Skeletal muscle satellite cell (primary cell): ENCODE data around the gene SORBS2.

Source experiments
- H3K27me3 ChIP-seq: 2 replicates; pipeline ENCODE4 v1.7.0; 2013; ENCODE audit warnings: low read length; ENCODE audit not compliant: control insufficient read depth, insufficient read depth
- H3K36me3 ChIP-seq: 2 replicates; pipeline ENCODE4 v1.7.0; 2013; ENCODE audit warnings: mild to moderate bottlenecking, control low read depth, low read length; ENCODE audit not compliant: insufficient read depth
- H3K4me1 ChIP-seq: 2 replicates; pipeline ENCODE4 v1.7.0; 2013; ENCODE audit warnings: low read length; ENCODE audit not compliant: control insufficient read depth, insufficient read depth
- H3K4me2 ChIP-seq: 2 replicates; pipeline ENCODE4 v1.7.0; 2013; ENCODE audit warnings: mild to moderate bottlenecking, low read length
- H3K4me3 ChIP-seq: 2 replicates; pipeline ENCODE4 v1.7.0; 2013; ENCODE audit warnings: low read length
- H3K9ac ChIP-seq: 2 replicates; pipeline ENCODE4 v1.7.0; 2013; ENCODE audit warnings: mild to moderate bottlenecking, low read depth, low read length, moderate library complexity
- H3K9me3 ChIP-seq: replicated peaks from 2 replicates; pipeline ENCODE4 v1.7.0; 2013; ENCODE audit warnings: mild to moderate bottlenecking, control low read depth, low read length

SORBS2 gene

DNA sequence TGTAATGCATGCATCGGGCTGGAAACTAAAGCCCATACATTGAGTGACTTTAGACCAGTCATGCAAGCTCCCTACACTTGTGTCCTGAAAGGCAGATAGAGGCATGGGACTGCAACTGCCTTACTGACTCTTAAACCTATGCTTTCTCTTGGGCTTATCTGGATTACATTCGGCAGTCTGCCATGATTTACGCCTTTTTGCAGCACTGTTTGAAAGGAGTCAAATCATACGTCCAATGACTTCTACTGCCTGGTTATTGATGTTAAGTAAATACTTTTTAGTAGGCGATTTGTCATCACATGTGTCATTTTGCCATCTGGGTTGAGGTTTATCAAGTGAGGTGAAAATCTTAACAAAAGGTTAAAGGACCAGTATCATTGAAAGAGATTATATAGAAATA is 31.5 kb downstream of the SORBS2 start:
- H3K4me2 ChIP-seq: no peak overlapping the region
- no peaks in the 10 kb centered on the region for H3K9me3 ChIP-seq
- H3K4me3 ChIP-seq: no peak overlapping the region
- no peak overlapping the region for H3K9ac ChIP-seq
- peaks cover 20% of the 10 kb centered on the region for H3K4me1 ChIP-seq
- H3K27me3 ChIP-seq: no peaks in the 10 kb centered on the region
- H3K36me3 ChIP-seq: no peaks in the 10 kb centered on the region

- Histone ChIP-seq H3K4me1 (peaks cover 29% of the 10 kb centered on the region), H3K36me3 (no peaks in the 10 kb centered on the region), H3K4me2 (no peak overlapping the region), H3K9ac (no peak overlapping the region), H3K4me3 (no peak overlapping the region), H3K9me3 (no peaks in the 10 kb centered on the region), H3K27me3 (no peaks in the 10 kb centered on the region)
Observed at GRCh38 chr4:185779517-185779916, 32.5 kb downstream of the SORBS2 start.

- no peak overlapping the region for H3K9ac ChIP-seq
- no peaks in the 10 kb centered on the region for H3K27me3 ChIP-seq
- H3K9me3 ChIP-seq: no peaks in the 10 kb centered on the region
- H3K4me2 ChIP-seq: no peak overlapping the region
- H3K36me3 ChIP-seq: no peaks in the 10 kb centered on the region
- H3K4me3 ChIP-seq: no peak overlapping the region
- peaks cover 37% of the 10 kb centered on the region for H3K4me1 ChIP-seq
Observed at GRCh38 chr4:185778307-185778706, 33.7 kb downstream of the SORBS2 start.

- peak overlapping the region; percentile 73 for H3K4me2 ChIP-seq
- no peak overlapping the region for H3K4me3 ChIP-seq
- H3K4me1 ChIP-seq: peaks cover 50% of the 10 kb centered on the region
- H3K9me3 ChIP-seq: no peaks in the 10 kb centered on the region
- no peaks in the 10 kb centered on the region for H3K36me3 ChIP-seq
- no peak overlapping the region for H3K9ac ChIP-seq
- no peaks in the 10 kb centered on the region for H3K27me3 ChIP-seq
Observed at GRCh38 chr4:185775792-185776555, 36.0 kb downstream of the SORBS2 start.

DNA sequence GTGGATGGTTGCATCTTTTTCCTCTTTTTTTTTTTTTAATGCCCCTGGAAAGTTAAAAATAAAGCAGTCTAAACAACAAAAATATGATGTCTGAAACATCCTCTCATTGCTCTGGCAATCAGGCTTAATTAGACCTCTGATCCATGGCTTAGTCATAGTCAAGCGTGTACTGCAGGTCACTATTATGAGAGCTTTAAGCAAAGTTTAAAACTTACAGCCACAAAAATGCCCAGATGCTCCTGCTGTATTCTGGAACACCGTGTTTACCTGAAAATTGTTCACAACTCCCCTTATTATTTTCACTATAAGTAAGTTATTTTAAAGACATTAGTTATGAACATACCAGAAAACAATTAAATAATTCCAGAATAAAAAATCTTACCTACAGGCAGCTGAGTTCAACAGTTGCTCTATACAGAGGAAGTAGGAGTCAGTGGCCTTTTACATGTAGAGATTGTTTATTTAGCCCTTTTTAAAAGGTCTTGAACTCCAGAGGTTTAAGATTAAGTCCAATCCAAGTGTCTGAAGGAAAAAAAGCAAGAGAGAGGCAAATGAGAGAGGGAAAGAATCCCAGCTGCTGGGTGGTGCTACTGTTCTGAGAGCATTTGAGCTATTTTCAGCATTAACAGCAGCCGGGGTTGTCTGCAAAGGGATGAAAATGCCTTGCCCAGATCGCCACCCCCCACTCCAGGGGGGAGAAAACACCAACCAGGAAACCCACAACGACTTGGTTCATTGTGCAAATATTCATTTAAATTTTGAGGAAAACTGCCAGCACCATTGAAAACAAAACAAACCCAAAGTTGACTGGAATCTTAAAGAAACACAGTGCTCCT is 36.9 kb downstream of the SORBS2 start:
- peak overlapping the region; percentile 73 for H3K4me2 ChIP-seq
- peak overlapping the region; percentile 57 for H3K4me3 ChIP-seq
- H3K4me1 ChIP-seq: peaks cover 50% of the 10 kb centered on the region

GRCh38 chr4:185774131-185774653 is 37.8 kb downstream of the SORBS2 start:
- H3K4me3 ChIP-seq: peak overlapping the region; percentile 57
- peak overlapping the region; percentile 76 for H3K9ac ChIP-seq

More for the DNA sequence above, 36.9 kb downstream of the SORBS2 start:
- Histone ChIP-seq H3K9me3 (no peaks in the 10 kb centered on the region), H3K9ac (peak overlapping the region; percentile 76), H3K27me3 (no peaks in the 10 kb centered on the region), H3K36me3 (no peaks in the 10 kb centered on the region)

GRCh38 chr4:185773419-185773818 is 38.6 kb downstream of the SORBS2 start:
- Histone ChIP-seq H3K27me3 (no peaks in the 10 kb centered on the region), H3K9me3 (no peaks in the 10 kb centered on the region), H3K4me1 (peaks cover 44% of the 10 kb centered on the region), H3K4me2 (peak overlapping the region; percentile 73), H3K36me3 (no peaks in the 10 kb centered on the region), H3K4me3 (no peak overlapping the region), H3K9ac (no peak overlapping the region)

More at GRCh38 chr4:185774131-185774653, 37.8 kb downstream of the SORBS2 start:
- H3K36me3 ChIP-seq: no peaks in the 10 kb centered on the region
- H3K9me3 ChIP-seq: no peaks in the 10 kb centered on the region
- H3K4me1 ChIP-seq: peaks cover 45% of the 10 kb centered on the region
- H3K27me3 ChIP-seq: no peaks in the 10 kb centered on the region
- H3K4me2 ChIP-seq: peak overlapping the region; percentile 73

- no peaks in the 10 kb centered on the region for H3K27me3 ChIP-seq
- H3K9me3 ChIP-seq: no peaks in the 10 kb centered on the region
- H3K4me1 ChIP-seq: peaks cover 44% of the 10 kb centered on the region
- H3K36me3 ChIP-seq: no peaks in the 10 kb centered on the region
- no peak overlapping the region for H3K4me2 ChIP-seq
- no peak overlapping the region for H3K4me3 ChIP-seq
- H3K9ac ChIP-seq: no peak overlapping the region
Observed at GRCh38 chr4:185772391-185773093, 39.5 kb downstream of the SORBS2 start.

GRCh38 chr4:185771711-185772390 is 40.1 kb downstream of the SORBS2 start:
- H3K9ac ChIP-seq: no peak overlapping the region
- H3K4me2 ChIP-seq: peak overlapping the region; percentile 46
- H3K9me3 ChIP-seq: no peaks in the 10 kb centered on the region
- peaks cover 44% of the 10 kb centered on the region for H3K4me1 ChIP-seq
- no peak overlapping the region for H3K4me3 ChIP-seq
- H3K27me3 ChIP-seq: no peaks in the 10 kb centered on the region
- no peaks in the 10 kb centered on the region for H3K36me3 ChIP-seq

GRCh38 chr4:185767528-185767927 is 44.5 kb downstream of the SORBS2 start:
- Histone ChIP-seq H3K4me3 (no peak overlapping the region), H3K27me3 (no peaks in the 10 kb centered on the region), H3K36me3 (no peaks in the 10 kb centered on the region), H3K4me2 (no peak overlapping the region), H3K9me3 (no peaks in the 10 kb centered on the region), H3K9ac (no peak overlapping the region), H3K4me1 (peaks cover 21% of the 10 kb centered on the region)

- no peaks in the 10 kb centered on the region for H3K9me3 ChIP-seq
- H3K27me3 ChIP-seq: no peaks in the 10 kb centered on the region
- no peak overlapping the region for H3K4me3 ChIP-seq
- no peaks in the 10 kb centered on the region for H3K36me3 ChIP-seq
- H3K9ac ChIP-seq: no peak overlapping the region
- peaks cover 14% of the 10 kb centered on the region for H3K4me1 ChIP-seq
- H3K4me2 ChIP-seq: no peak overlapping the region
Observed at GRCh38 chr4:185764876-185765275, 47.1 kb downstream of the SORBS2 start.
